Renal pelvis (tissue), 4 donors: ENCODE measurements around the gene TBRG4. TPM values are rescaled to one million over a fixed set of nuclear protein-coding genes. Genes with fewer than 3 reads are reported as not detected.
A peak's percentile ranks its signal among the peaks of the same experiment; 100 is the strongest.
"Not testable (repeated sequence)": the region's sequence is repeated elsewhere in the genome, so short reads cannot be mapped to it uniquely, and the experiment has no call there.

Experiments
- DNase-seq: peaks from one replicate; pipeline ENCODE4 v3.0.0-alpha.2; 2013
- polyA plus RNA-seq, 3 donors: library from polyadenylated mRNA; unstranded; fragments of 120-200 nt; gene quantifications; one replicate each; pipeline ENCODE4 v1.2.1, GENCODE V29; 2013; ENCODE audit not compliant: insufficient read length in 3 of 3

Gene TBRG4
- polyA plus RNA-seq, 3 donors, result 54.2 to 64.3 (median 64.0) TPM

GRCh38 chr7:45122975-45123860 lies 11.7 kb upstream of the TBRG4 start:
- no peak for DNase-seq

GRCh38 chr7:45119550-45119949 lies 8.1 kb upstream of the TBRG4 start:
- no peak for DNase-seq

- peak; percentile 10 for DNase-seq
Measured at GRCh38 chr7:45118889-45119331, 7.4 kb upstream of the TBRG4 start.

GRCh38 chr7:45118292-45118691 lies 6.8 kb upstream of the TBRG4 start:
- DNase-seq, result no peak

GRCh38 chr7:45117582-45117981 lies 6.1 kb upstream of the TBRG4 start:
- DNase-seq, result no peak

- DNase-seq, result no peak
Measured at GRCh38 chr7:45116048-45116447, 4.6 kb upstream of the TBRG4 start.

- DNase-seq, result no peak
Measured at GRCh38 chr7:45114926-45115325, 3.4 kb upstream of the TBRG4 start.

GRCh38 chr7:45114257-45114656 lies 2.8 kb upstream of the TBRG4 start:
- DNase-seq, result not testable (repeated sequence)

GRCh38 chr7:45112648-45113047 lies 1.2 kb upstream of the TBRG4 start:
- DNase-seq, result no peak

- no peak for DNase-seq
Measured at GRCh38 chr7:45108863-45109262, 2.6 kb downstream of the TBRG4 start.

GRCh38 chr7:45107356-45107755 lies 4.1 kb downstream of the TBRG4 start:
- no peak for DNase-seq

GRCh38 chr7:45106820-45107219 lies 4.7 kb downstream of the TBRG4 start:
- no peak for DNase-seq

GRCh38 chr7:45105588-45106188 lies 5.8 kb downstream of the TBRG4 start:
- no peak for DNase-seq

- no peak for DNase-seq
Measured at GRCh38 chr7:45104844-45105587, 6.5 kb downstream of the TBRG4 start.

- DNase-seq, result no peak
Measured at GRCh38 chr7:45103958-45104843, 7.3 kb downstream of the TBRG4 start.

GRCh38 chr7:45102785-45103712 lies 8.4 kb downstream of the TBRG4 start:
- no peak for DNase-seq

- no peak for DNase-seq
Measured at GRCh38 chr7:45101748-45102147, 9.7 kb downstream of the TBRG4 start.

- DNase-seq, result no peak
Measured at GRCh38 chr7:45100761-45101480, 10.6 kb downstream of the TBRG4 start.

- DNase-seq, result no peak
Measured at GRCh38 chr7:45099891-45100760, 11.4 kb downstream of the TBRG4 start.
